Fibroblast of pulmonary artery (primary cell): ENCODE data around the gene TFPI2.

Experiments
- DNase-seq: peaks from one replicate; pipeline ENCODE4 v3.0.0-alpha.2; 2010; ENCODE audit warnings: low read depth
- H3K4me3 ChIP-seq: replicated peaks from 2 replicates; pipeline ENCODE4 v1.5.1; 2011; ENCODE audit warnings: low read depth, mild to moderate bottlenecking, control low read depth, low read length, moderate library complexity
- CTCF ChIP-seq: IDR thresholded peaks from 2 replicates; pipeline ENCODE4 v1.5.1; 2011; ENCODE audit warnings: mild to moderate bottlenecking, control low read depth, low read length, inconsistent platforms; ENCODE audit errors: missing control alignments

The TFPI2 gene

GRCh38 chr7:93835702-93836101 is 54.9 kb downstream of the TFPI2 start:
- no peak overlapping the region for H3K4me3 ChIP-seq
- peak; percentile 47 for DNase-seq
- TF ChIP-seq CTCF = no peak
